Body of pancreas (tissue), 4 donors: ENCODE measurements around the gene FAM107B.

ENCODE experiments used
- POLR2A ChIP-seq, 3 donors: fragments of 450-650 bp; IDR thresholded peaks; one replicate each; pipeline ENCODE4 v1.6.1; 2016; ENCODE audit warnings: antibody characterized with exemption in 3 of 3, mild to moderate bottlenecking in 2 of 3
- TF ChIP-seq, protein P1 (sequence below), 7 experiments: fragments of 450-650 bp in 4 of 7; fragments of 200-600 bp in 3 of 7; sonication (generic) in 3 of 7; IDR thresholded peaks; one replicate each; pipeline ENCODE4 v1.5.1; 2016 to 2019; ENCODE audit warnings: antibody characterized with exemption in 7 of 7

- TF ChIP-seq, protein P1, sequence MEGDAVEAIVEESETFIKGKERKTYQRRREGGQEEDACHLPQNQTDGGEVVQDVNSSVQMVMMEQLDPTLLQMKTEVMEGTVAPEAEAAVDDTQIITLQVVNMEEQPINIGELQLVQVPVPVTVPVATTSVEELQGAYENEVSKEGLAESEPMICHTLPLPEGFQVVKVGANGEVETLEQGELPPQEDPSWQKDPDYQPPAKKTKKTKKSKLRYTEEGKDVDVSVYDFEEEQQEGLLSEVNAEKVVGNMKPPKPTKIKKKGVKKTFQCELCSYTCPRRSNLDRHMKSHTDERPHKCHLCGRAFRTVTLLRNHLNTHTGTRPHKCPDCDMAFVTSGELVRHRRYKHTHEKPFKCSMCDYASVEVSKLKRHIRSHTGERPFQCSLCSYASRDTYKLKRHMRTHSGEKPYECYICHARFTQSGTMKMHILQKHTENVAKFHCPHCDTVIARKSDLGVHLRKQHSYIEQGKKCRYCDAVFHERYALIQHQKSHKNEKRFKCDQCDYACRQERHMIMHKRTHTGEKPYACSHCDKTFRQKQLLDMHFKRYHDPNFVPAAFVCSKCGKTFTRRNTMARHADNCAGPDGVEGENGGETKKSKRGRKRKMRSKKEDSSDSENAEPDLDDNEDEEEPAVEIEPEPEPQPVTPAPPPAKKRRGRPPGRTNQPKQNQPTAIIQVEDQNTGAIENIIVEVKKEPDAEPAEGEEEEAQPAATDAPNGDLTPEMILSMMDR (IDR thresholded peaks at IDR 0.05): no peak
- no peak for TF ChIP-seq POLR2A (IDR thresholded peaks at IDR 0.05)
These were observed 122.6 kb downstream of the FAM107B start for GRCh38 chr10:14652067-14652466.
